Lower lobe of right lung (tissue), 2 donors: ENCODE results near the gene EVI5. TPM values are rescaled to one million over a fixed set of nuclear protein-coding genes. Genes with fewer than 3 reads are reported as not detected.

Source experiments
- ATAC-seq, 2 donors: fragments of 200-7000 bp; cut with Tn5 transposase; one replicate each; pipeline ENCODE4 v1.9.1; 2020 to 2022; ENCODE audit warnings: mild to moderate bottlenecking in 2 of 2, moderate library complexity in 2 of 2
- DNase-seq: peaks from one replicate; pipeline ENCODE4 v3.0.0-alpha.2; 2020
- H3K27ac ChIP-seq: fragments of 200-600 bp; one replicate; pipeline ENCODE4 v1.8.0; 2022
- H3K27me3 ChIP-seq: fragments of 200-600 bp; one replicate; pipeline ENCODE4 v1.8.0; 2022; ENCODE audit warnings: low read depth
- H3K36me3 ChIP-seq: fragments of 200-600 bp; one replicate; pipeline ENCODE4 v1.8.0; 2022; ENCODE audit warnings: mild to moderate bottlenecking
- H3K4me1 ChIP-seq: fragments of 200-600 bp; one replicate; pipeline ENCODE4 v1.8.0; 2022
- H3K4me3 ChIP-seq: fragments of 200-600 bp; one replicate; pipeline ENCODE4 v1.8.0; 2022; ENCODE audit warnings: mild to moderate bottlenecking
- H3K9me3 ChIP-seq: fragments of 200-600 bp; one replicate; pipeline ENCODE4 v1.8.0; 2022
- intact Hi-C: fragments of 100-400 bp; cut with DNase I; formaldehyde crosslinking; loops from one replicate; pipeline ENCODE4 v1.11.0; 2022
- total RNA-seq: library from RNA; stranded (reverse); fragmentation: NEBNext Ultra II Directional; extraction: Animal tissue kit (Norgen Biotek cat#: 25700); gene quantifications from one replicate; pipeline ENCODE4 v1.2.1, GENCODE V29; 2021
- TF ChIP-seq, protein P1 (sequence below): fragments of 200-600 bp; IDR thresholded peaks from one replicate; pipeline ENCODE4 v1.8.0; 2022; ENCODE audit warnings: antibody characterized with exemption, mild to moderate bottlenecking
- donor health status: DM: no; HTN: yes; CAD: no; lungs with severe emphysema.

EVI5 gene
- total RNA-seq, 1 donor from 2014 or later = 48.5 TPM

DNA sequence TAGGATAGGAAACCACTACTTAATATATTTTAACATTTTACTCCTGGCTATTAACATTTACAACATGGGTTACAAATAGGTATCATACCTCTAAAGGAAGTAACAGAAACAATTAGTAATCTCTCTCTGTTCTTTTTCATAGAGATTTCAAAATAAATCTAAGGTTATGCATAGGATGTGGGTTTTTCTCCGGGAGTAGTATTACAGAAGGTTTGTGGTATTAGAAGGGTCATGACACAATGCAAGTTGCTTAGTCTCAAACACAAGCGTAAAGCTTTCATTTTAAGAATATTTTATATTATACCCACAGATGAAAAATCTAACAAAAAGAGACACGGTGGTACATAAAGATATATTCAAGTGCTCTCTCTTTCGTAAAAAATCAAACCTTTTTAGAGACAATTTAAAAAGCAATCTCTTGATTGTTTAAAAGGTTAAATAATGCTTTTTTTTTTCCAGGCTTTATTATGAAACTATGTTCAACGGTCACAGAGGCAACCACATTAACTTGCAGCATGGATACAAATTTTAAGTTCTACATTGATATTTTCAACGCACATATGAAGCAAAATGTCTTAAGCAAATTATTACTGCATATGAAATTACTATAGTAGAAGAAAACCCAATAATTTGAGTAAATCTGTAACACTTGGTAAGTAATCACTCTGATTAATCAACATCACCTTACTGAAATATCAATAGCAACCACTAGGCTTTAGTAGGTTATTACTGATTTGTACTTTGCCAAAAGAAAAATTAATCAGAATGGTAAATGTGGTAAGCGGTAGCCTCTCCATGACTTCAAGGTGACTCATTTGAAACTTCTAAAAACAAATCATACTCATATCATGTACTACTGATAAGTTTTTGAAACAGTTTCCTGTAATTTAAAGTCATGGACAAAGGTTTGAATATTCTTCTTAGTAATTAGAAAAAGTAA lies 200.8 kb downstream of the EVI5 start:
- intact Hi-C loops = no loop called here
- TF ChIP-seq, protein P1, sequence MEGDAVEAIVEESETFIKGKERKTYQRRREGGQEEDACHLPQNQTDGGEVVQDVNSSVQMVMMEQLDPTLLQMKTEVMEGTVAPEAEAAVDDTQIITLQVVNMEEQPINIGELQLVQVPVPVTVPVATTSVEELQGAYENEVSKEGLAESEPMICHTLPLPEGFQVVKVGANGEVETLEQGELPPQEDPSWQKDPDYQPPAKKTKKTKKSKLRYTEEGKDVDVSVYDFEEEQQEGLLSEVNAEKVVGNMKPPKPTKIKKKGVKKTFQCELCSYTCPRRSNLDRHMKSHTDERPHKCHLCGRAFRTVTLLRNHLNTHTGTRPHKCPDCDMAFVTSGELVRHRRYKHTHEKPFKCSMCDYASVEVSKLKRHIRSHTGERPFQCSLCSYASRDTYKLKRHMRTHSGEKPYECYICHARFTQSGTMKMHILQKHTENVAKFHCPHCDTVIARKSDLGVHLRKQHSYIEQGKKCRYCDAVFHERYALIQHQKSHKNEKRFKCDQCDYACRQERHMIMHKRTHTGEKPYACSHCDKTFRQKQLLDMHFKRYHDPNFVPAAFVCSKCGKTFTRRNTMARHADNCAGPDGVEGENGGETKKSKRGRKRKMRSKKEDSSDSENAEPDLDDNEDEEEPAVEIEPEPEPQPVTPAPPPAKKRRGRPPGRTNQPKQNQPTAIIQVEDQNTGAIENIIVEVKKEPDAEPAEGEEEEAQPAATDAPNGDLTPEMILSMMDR = no peak
- Histone ChIP-seq H3K4me3 (no peak overlapping the region), H3K9me3 (no peaks in the 10 kb centered on the region), H3K4me1 (no peaks in the 10 kb centered on the region), H3K27me3 (no peaks in the 10 kb centered on the region), H3K27ac (no peak overlapping the region), H3K36me3 (no peaks in the 10 kb centered on the region)
- DNase-seq (no peak), ATAC-seq (peak; percentile 59 to 63)

DNA sequence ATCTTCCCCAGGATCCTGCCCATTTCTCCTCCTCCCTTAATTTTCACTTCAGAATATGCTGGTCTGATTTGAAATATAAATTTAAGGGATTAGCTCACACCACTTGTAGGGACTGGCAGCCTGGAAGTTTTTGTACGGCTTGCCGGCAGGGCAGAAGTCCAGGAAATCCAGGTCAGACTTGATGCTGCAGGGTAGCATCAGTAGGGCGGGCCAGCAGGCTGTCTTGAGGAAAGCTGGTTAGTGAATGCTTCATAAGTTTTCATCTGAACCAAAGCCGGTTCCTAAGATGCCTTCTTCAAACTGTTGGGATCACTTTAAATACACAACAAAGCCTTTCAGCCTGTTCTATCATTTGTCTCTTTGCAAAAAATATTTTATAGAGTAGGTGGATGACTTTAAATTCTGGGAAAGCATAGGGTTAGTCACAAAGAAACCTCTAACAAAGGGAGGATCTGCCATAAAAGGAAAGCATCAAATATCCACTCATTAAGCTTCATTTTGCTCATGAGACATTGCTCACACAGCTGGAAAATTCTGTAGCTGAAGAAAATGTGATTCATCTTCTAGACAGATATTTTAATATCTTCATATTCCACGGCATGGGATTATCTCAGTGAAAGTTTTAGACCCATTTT lies 207.5 kb downstream of the EVI5 start:
- no peaks in the 10 kb centered on the region for H3K36me3 ChIP-seq
- ATAC-seq (no peak), DNase-seq (no peak)
- intact Hi-C loops = no loop called here
- TF ChIP-seq, protein P1 = no peak
- H3K27me3 ChIP-seq = no peaks in the 10 kb centered on the region
- H3K4me3 ChIP-seq = no peak overlapping the region
- no peaks in the 10 kb centered on the region for H3K9me3 ChIP-seq
- H3K27ac ChIP-seq = no peak overlapping the region
- no peaks in the 10 kb centered on the region for H3K4me1 ChIP-seq

DNA sequence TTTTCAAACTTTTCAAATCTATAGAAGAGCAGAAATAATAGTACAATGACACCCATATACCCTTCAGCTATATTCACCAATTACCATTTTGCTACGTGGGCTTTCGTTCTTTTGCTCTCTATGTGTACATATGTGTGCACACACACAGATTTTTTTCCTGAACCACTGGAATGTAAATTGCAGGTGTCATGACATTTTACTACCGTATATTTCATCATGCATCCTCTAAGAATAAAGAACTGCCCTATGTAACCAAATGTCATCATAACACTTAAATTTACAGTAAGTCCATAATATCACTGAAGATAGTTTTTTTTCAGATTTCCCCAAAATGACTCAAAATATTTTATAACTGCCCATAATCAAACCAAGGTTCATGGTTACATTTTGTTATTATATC lies 209.8 kb downstream of the EVI5 start:
- no peak overlapping the region for H3K4me3 ChIP-seq
- no peak overlapping the region for H3K27ac ChIP-seq
- intact Hi-C loops = no loop called here
- ATAC-seq (no peak), DNase-seq (no peak)
- TF ChIP-seq, protein P1 = no peak
- no peaks in the 10 kb centered on the region for H3K9me3 ChIP-seq
- no peaks in the 10 kb centered on the region for H3K36me3 ChIP-seq
- H3K4me1 ChIP-seq = no peaks in the 10 kb centered on the region
- H3K27me3 ChIP-seq = no peaks in the 10 kb centered on the region

DNA sequence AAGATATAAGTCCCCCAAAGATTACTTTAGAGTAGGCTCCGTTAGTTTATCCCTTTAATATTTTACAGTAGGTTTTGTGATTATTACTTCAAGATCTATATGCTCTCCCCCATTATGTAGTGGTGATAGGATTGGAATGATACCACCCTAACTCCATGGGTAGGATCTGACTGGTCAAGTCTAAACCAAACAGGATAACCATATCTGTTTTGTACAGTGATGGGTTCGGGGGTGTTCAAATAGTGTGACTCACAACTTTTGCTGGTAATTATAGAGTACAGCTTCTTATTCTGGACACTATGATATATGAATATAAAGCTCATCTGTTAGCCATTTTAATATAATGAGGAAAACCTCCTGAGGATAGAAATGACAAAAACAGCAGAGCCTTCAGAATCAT lies 212.4 kb downstream of the EVI5 start:
- Histone ChIP-seq H3K4me1 (no peaks in the 10 kb centered on the region), H3K27me3 (no peaks in the 10 kb centered on the region), H3K27ac (no peak overlapping the region), H3K9me3 (no peaks in the 10 kb centered on the region), H3K4me3 (no peak overlapping the region), H3K36me3 (no peaks in the 10 kb centered on the region)
- DNase-seq (no peak), ATAC-seq (no peak)
- intact Hi-C loops = no loop called here
- TF ChIP-seq, protein P1 = no peak

DNA sequence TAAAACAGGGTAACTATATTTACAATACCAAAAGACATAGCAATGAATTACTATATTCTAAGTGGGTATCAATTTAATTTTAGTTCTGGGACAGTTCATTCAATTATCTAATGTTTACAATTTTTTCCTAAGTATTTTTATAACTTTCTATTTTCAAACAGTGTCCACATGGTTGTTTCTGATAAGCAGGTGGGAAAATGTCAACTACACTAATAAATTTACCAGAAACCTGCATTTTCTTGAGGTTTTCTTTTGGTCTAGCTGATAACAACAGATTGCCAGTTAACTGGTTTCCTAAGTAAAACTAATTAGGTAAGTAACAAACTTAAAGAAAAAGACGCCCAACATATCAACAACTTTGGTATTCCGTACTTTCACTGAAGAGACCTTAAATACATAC lies 213.3 kb downstream of the EVI5 start:
- Histone ChIP-seq H3K9me3 (no peaks in the 10 kb centered on the region), H3K4me3 (no peak overlapping the region), H3K4me1 (no peaks in the 10 kb centered on the region), H3K36me3 (no peaks in the 10 kb centered on the region), H3K27me3 (no peaks in the 10 kb centered on the region), H3K27ac (no peak overlapping the region)
- TF ChIP-seq, protein P1 = no peak
- DNase-seq = no peak
- ATAC-seq = no peak
- intact Hi-C loops = no loop called here
